ENCODE measurements around the gene ZFYVE27.

- no peak for TF ChIP-seq CTCF (conservative IDR thresholded peaks at IDR 0.05; ENCODE audit: low read length)
- TF ChIP-seq EZH2phosphoT487 (IDR thresholded peaks at IDR 0.05; ENCODE audit: borderline replicate concordance, low read depth, low read length) = no peak
Measured at GRCh38 chr10:97777143-97777542, 40.2 kb downstream of the ZFYVE27 start.

All from OCI-LY7 (cell line).